A673 (cell line): ENCODE results near the gene CUBN. TPM values are rescaled to one million over a fixed set of nuclear protein-coding genes. Genes with fewer than 3 reads are reported as not detected.

ENCODE experiments used
- BruUV-seq: library from RNA; stranded (reverse); fragments of 400-500 nt; replicated peaks from 2 replicates; lab custom pipeline; 2021; lab: Mats Ljungman, UMichigan
- CTCF ChIA-PET: fragments of 300-600 bp; sonication (Branson Sonifier 250); formaldehyde crosslinking; loops from one replicate; lab custom pipeline; 2022; ENCODE audit warnings: antibody characterized with exemption; lab: Charles Lee
- POLR2A ChIA-PET: fragments of 300-600 bp; sonication (Branson Sonifier 250); formaldehyde crosslinking; loops from one replicate; lab custom pipeline; 2022; ENCODE audit warnings: antibody characterized with exemption; ENCODE audit not compliant: low non-redundant PET; lab: Charles Lee
- DNase-seq: peaks from one replicate; pipeline ENCODE4 v3.0.0-alpha.2; 2015; ENCODE audit warnings: low spot score
- H3K27ac ChIP-seq: fragments of 200-600 bp; sonication (generic); 2 replicates; pipeline ENCODE4 v1.5.1; 2016; ENCODE audit warnings: mixed run types, low read depth, mild to moderate bottlenecking, mixed read lengths, antibody characterized with exemption, low read length; ENCODE audit not compliant: poor library complexity, severe bottlenecking
- H3K27me3 ChIP-seq: fragments of 200-600 bp; sonication (generic); replicated peaks from 2 replicates; pipeline ENCODE4 v1.6.1; 2017; ENCODE audit warnings: mixed run types, low read depth, mild to moderate bottlenecking, mixed read lengths, antibody characterized with exemption, low read length; ENCODE audit not compliant: insufficient read depth, poor library complexity
- H3K36me3 ChIP-seq: fragments of 200-600 bp; sonication (generic); 2 replicates; pipeline ENCODE4 v1.6.1; 2016; ENCODE audit warnings: mixed run types, mild to moderate bottlenecking, mixed read lengths, antibody characterized with exemption, low read length; ENCODE audit not compliant: insufficient read depth, poor library complexity, severe bottlenecking
- H3K4me1 ChIP-seq: fragments of 200-600 bp; sonication (generic); 2 replicates; pipeline ENCODE4 v1.6.1; 2017; ENCODE audit warnings: mixed run types, mild to moderate bottlenecking, mixed read lengths, antibody characterized with exemption, low read length; ENCODE audit not compliant: insufficient read depth, poor library complexity, severe bottlenecking
- H3K4me3 ChIP-seq: fragments of 200-600 bp; sonication (generic); 2 replicates; pipeline ENCODE4 v1.5.1; 2016; ENCODE audit warnings: low read depth, mixed run types, mild to moderate bottlenecking, mixed read lengths, low read length; ENCODE audit not compliant: poor library complexity, severe bottlenecking
- H3K9me3 ChIP-seq: fragments of 200-600 bp; sonication (generic); 2 replicates; pipeline ENCODE4 v1.6.1; 2016; ENCODE audit warnings: mixed run types, low read depth, mild to moderate bottlenecking, mixed read lengths, antibody characterized with exemption, low read length; ENCODE audit not compliant: poor library complexity, severe bottlenecking
- CTCF ChIP-seq: fragments of 300-800, 200-600 bp; sonication (generic); conservative IDR thresholded peaks from 2 replicates; pipeline ENCODE4 v1.5.1; 2017; ENCODE audit warnings: low read depth, mild to moderate bottlenecking, antibody characterized with exemption, low read length, moderate library complexity, mixed read lengths
- EZH2 ChIP-seq: fragments of 200-600 bp; sonication (generic); IDR thresholded peaks from 2 replicates; pipeline ENCODE4 v1.6.1; 2017; ENCODE audit warnings: borderline replicate concordance, low read depth, mild to moderate bottlenecking, mixed read lengths, antibody characterized with exemption, low read length; ENCODE audit not compliant: poor library complexity, severe bottlenecking
- intact Hi-C: fragments of 100-400 bp; cut with micrococcal nuclease; formaldehyde crosslinking; loops from one replicate; pipeline ENCODE4 v1.10.0; 2022; ENCODE audit not compliant: unreplicated experiment
- total RNA-seq: library from RNA; stranded (reverse); gene quantifications from 2 replicates; pipeline ENCODE4 v1.2.3, GENCODE V29; 2021

CUBN gene
- total RNA-seq, 1 experiment from 2014 or later: 3.4 TPM

- intact Hi-C loops: no loop called here
- ChIA-PET POLR2A (no interaction called here), CTCF (no interaction called here)
- H3K27ac ChIP-seq: no peak overlapping the region
- no TSS peak for BruUV-seq
- TF ChIP-seq CTCF (no peak), EZH2 (no peak)
- no peaks in the 10 kb centered on the region for H3K36me3 ChIP-seq
- H3K9me3 ChIP-seq: no peaks in the 10 kb centered on the region
- H3K4me3 ChIP-seq: no peak overlapping the region
- H3K27me3 ChIP-seq: no peaks in the 10 kb centered on the region
- no peak for DNase-seq
- H3K4me1 ChIP-seq: no peaks in the 10 kb centered on the region
Observed at GRCh38 chr10:16930540-16930939, 199.1 kb downstream of the CUBN start.

DNA sequence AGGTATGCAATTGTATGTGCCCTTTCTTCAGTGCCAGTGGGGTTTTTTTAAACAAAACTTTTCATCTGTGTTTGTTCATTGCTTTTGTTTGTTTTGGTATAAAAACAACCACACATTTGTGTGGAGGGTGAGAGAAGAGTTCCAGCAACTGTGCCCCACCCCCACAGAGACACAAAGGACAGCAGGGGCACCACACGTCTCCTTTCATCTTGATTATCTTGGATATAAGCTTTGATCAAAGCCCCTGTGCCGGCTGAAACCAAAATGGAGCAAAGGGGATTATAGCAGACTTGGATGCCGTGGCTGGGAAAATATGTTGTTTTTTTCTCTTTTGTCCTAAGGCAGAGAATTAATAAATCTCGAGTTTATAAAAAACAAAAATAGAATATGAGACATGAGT lies 200.5 kb downstream of the CUBN start:
- H3K27ac ChIP-seq: no peak overlapping the region
- BruUV-seq: no TSS peak
- ChIA-PET CTCF (no interaction called here), POLR2A (no interaction called here)
- no peak for DNase-seq
- H3K4me3 ChIP-seq: no peak overlapping the region
- intact Hi-C loops: no loop called here
- no peak for TF ChIP-seq EZH2
- no peak for TF ChIP-seq CTCF
- H3K36me3 ChIP-seq: no peaks in the 10 kb centered on the region
- no peaks in the 10 kb centered on the region for H3K4me1 ChIP-seq
- no peaks in the 10 kb centered on the region for H3K27me3 ChIP-seq
- H3K9me3 ChIP-seq: no peaks in the 10 kb centered on the region

DNA sequence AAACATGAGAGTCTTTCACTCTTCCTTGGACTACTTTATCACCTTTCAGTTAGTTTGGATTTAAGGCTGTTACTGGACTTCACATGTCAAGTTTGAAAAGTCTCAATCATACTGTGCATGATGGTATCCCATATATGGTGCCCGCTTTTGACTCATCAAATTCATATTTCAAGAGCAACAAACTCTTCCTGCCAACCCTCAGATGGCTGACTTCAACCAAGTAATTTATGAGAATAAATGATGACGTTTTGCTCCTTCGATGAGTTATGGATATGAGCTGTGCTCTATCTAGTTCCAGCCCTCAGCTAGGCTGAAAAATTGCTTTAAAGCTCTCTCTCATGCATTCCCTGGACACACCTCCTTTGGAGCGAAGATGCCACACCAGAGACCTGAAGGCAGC lies 202.1 kb downstream of the CUBN start:
- Histone ChIP-seq H3K36me3 (no peaks in the 10 kb centered on the region), H3K9me3 (no peaks in the 10 kb centered on the region), H3K4me3 (no peak overlapping the region), H3K27me3 (no peaks in the 10 kb centered on the region), H3K27ac (no peak overlapping the region), H3K4me1 (no peaks in the 10 kb centered on the region)
- TF ChIP-seq CTCF (no peak), EZH2 (no peak)
- intact Hi-C loops: no loop called here
- ChIA-PET POLR2A (no interaction called here), CTCF (no interaction called here)
- no TSS peak for BruUV-seq
- DNase-seq: no peak
